GM18526 (cell line): ENCODE data around the gene LTBR.

Source experiments
- POLR2A ChIP-seq: IDR thresholded peaks from 3 replicates; pipeline ENCODE4 v1.6.1; 2011; ENCODE audit not compliant: insufficient read length; ENCODE audit errors: extremely low read depth

Gene LTBR

DNA sequence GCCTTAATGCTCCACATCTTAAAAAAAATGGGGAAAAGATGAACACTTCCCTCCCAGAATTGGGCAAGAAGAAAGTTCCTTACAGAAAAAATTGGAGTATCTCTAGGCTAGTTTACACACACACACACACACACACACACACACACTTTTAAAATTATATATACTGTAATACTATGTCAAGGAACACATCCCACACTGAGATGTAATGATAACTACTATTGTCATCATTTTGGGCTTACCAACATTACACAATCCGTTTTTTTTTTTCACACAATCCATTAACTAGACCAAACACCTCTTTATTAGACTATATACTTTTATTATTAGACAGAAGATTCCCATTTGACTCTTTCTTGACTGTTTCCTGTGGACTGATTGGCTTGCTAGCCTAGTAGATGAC lies 2.5 kb downstream of the LTBR start:
- no peak for TF ChIP-seq POLR2A

DNA sequence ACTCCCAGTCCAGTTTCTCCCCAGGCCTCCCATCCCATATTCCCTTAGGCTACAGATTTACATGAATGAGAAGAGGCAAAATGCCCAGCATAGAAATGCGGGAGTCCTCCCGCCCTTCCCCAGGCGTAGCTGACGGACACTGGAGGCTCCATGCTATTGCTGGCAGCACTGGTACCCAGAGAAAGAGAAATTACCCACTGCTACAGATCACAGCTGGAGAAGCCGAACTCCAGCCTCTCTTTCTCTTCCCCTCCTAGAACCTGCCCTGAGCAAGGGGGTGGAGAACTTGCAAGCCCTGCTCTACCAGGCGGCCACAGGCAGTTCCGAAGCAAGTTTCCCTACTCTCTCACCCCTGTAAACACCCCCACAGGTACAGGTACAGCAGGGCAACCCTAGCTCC lies 3.6 kb downstream of the LTBR start:
- TF ChIP-seq POLR2A, result no peak

DNA sequence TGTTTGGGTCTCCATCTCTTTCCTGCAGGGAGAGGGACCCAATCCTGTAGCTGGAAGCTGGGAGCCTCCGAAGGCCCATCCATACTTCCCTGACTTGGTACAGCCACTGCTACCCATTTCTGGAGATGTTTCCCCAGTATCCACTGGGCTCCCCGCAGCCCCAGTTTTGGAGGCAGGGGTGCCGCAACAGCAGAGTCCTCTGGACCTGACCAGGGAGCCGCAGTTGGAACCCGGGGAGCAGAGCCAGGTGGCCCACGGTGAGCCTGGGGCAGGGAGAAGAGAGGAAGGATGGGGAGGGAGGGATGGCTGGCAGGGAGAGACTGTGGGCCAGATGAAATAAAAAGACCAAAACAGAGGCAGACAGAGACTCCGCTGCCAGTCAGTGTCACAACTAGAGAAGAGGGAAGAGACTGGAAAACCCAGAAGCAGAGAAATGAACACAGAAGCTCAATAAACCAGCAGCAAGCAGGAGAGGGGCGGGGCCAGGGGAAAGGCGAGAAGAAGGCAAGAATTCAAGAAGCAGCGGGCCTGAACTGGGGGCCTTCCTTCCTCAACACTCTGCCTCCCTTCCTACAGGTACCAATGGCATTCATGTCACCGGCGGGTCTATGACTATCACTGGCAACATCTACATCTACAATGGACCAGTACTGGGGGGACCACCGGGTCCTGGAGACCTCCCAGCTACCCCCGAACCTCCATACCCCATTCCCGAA lies 6.3 kb downstream of the LTBR start:
- no peak for TF ChIP-seq POLR2A

DNA sequence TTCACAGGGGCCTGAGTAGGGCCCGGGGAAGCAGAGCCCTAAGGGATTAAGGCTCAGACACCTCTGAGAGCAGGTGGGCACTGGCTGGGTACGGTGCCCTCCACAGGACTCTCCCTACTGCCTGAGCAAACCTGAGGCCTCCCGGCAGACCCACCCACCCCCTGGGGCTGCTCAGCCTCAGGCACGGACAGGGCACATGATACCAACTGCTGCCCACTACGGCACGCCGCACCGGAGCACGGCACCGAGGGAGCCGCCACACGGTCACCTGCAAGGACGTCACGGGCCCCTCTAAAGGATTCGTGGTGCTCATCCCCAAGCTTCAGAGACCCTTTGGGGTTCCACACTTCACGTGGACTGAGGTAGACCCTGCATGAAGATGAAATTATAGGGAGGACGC lies 7.1 kb downstream of the LTBR start:
- TF ChIP-seq POLR2A, result no peak

DNA sequence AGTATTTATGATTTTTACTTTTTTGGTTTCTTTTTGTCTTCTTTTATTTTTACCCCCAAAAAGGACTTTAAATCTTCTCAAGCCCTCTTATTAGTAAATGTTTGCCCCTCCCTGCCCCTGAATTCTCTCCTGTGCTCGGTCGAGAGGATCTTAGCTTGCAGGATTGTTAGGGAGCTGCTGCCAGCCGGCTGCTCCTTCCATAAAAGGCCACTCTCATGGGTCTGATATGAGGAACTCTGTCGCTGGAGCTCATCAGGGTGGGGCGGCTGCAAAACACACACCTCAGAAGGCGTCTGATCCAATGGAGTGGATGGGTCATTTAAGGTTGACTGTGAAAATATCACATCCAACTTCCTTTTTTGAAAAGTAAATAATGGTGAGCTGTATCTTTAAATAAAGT lies 8.5 kb downstream of the LTBR start:
- no peak for TF ChIP-seq POLR2A

DNA sequence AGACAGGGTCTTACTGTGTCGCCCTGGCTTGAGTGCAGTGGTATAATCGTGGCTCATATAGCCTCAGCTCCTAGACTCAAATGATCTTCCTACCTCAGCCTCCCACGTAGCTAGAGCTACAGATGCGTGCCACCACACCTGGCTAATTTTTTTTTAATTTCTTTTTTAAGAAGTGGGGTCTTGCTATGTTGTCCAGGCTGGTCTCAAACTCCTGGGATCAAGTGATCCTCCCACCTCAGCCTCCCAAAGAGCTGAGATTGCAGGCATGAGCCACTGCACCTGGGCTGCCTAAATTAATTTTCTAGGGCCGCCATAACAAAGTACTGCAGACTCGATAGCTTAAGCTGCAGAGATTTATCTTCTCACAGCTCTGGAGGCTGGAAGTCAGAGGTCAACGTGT lies 9.1 kb downstream of the LTBR start:
- no peak for TF ChIP-seq POLR2A

DNA sequence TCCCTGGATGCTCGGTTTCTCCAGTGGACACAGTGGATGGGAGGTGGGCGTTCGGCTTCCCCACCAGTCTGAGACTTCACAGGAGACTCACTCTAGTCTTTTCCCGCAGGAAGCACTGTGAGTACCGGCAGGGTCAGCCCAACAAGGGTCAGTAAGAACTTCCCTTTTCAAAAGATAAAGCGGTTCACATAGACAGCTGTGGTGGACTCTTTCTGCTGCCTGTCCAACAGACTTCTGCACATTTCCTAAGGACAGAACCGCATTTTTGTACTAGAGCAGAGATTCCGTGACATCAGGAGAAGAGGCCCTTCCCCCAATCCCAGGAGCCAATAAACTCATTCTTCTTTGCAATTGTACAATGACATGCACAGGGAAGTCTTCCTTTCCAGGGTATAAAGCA lies 10.4 kb downstream of the LTBR start:
- TF ChIP-seq POLR2A, result no peak

DNA sequence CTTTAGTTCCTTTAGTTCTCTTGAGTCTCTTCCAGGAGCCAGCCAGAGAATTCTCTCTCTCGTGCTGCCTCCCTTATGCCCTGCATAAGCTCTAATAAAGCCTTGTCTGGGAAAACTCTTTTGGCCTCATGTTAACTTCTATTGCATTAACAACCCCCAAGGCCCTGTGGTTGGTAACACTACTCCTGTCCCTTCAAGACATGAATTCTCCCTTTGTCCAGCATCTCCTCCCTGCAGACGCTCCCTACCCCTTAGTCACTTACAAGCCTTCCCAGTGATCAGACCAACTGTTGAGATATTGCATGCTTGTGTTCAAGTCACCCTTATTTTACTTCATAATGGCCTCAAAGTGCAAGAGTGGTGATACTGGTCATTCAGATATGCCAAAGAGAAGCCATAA lies 12.1 kb downstream of the LTBR start:
- TF ChIP-seq POLR2A, result no peak

DNA sequence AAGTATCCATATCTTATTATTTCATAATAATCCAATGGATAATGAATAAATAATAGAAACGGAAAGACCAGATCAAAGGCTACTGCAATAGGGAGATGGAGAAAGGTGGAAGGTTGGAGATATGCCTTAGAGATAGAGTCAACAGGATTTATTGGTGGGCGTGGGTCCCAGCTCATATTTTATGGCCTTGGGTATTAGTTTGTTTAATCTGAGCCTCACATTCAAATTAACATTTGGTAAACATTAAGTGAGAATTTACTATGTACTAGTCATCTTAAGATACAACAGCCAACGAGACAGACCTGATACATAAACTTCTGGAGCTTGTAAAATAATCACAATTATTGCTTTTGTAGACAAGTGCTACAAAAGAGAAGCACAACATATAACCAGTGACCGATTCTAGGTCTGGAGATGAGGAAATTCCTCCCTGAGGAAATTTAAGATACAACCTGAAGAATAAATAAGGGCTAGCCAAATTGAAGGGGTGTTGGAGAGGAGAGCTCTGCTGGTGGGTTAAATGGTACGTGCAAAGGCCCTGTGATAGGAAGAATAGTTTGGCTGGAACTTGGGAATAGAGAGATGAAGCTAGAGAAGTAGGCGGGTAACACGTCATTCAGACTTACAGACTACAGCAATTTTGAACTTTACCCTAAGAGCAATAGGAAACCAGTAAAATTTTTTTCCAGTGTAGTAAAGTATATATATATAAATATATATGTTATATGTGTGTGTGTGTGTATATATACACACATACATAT lies 16.1 kb downstream of the LTBR start:
- TF ChIP-seq POLR2A, result no peak

DNA sequence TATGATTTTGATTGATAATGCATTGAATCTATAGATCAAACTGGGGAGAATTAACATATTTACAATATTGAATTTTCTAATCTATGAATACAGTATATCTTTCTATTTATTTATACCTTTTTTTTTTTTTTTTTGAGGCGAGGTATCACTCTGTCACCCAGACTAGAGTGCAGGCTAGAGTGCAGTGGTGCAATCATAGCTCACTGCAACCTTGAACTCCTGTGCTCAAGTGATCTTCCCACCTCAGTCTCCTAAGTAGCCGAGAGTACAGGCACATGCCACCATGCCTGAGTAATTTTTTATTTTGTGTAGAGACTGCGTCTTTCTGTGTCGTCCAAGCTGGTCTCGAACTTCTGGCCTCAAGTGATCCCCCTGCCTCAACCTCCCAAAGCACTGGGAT lies 20.4 kb downstream of the LTBR start:
- TF ChIP-seq POLR2A, result no peak

DNA sequence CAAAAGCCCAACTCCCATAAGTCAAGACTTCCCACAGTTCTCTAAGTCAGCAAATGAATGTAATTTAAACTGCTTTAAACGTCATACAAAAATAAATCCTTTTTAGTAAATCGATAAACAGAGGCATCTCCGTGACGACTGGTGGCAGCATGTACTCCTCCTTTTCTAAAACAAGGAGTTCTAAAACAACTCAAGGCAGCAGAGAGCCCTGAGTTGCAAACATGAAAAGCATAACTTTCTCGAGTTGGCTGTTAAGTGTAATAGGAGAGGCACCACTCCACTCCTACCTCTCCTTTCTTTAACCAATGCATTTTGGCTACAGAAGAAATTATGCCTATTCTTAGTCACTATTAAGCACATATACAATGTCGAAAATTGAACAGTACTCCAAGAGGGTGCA lies 22.0 kb downstream of the LTBR start:
- TF ChIP-seq POLR2A, result no peak

DNA sequence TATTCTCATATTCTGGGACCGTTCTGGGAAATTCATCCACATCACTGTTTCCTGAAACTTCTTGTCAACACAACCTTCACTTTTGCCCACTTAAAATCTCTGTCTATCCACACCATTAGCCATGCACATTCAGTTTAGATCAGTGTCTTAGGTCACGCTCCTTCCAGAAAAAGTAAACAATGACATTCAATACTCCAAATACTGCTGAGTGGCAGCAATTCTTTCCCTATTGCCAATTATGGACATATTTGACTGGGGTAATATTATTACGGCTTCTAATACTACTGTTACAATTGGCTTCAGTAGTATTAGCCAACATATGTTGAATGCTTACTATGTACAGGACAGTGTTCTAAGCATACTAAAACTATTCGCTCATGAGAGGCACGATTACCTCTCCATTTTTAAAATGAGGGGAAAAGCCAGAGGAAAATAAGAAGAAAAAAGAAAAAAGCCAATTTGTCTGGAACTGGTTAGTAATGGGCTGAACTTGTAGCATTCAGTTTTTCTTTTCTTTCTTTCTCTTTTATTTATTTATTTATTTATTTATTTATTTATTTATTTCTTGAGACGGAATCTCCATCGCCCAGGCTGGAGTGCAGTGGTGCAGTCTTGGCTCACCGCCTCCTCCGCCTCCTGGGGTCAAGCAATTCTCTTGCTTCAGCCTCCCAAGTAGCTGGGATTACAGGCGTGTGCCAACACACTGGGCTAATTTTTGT lies 23.4 kb downstream of the LTBR start:
- TF ChIP-seq POLR2A, result no peak

DNA sequence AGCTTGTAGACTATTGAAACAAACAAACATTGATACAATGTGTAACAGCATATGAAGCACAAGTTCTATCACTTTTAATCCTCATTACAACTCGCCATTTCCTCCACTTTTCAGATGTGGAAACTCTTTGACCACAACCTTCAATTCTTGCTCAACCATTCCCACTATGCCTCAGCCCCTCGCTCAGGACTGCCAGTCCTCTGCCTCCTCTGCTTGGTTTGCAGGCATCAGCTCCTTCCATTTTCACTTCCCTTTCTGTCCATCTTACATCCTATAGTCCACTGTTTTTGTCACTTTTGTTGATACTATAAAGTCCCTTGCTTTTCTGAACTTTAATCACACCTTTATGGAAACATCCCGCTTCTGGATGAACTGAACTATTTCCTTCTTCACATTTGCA lies 32.6 kb downstream of the LTBR start:
- TF ChIP-seq POLR2A, result no peak

DNA sequence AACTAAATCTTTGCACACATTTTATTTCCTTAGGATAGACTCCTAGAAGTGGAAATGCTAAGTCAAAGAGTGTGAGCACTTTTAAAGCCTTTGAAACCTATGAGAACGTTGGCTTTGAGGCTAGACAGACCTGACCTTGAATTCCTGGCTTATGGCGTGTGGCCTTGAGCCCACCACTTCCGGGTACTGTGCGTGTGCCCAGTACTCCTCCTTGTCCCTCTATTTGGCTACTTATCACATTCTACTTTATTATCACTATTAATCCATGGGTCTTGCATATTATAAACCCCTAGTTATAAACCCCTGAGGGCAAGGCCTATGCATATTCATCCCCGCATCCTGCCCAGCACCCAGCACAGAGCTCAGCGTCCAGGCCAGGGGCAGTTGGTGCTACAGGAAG lies 34.8 kb downstream of the LTBR start:
- TF ChIP-seq POLR2A, result no peak

DNA sequence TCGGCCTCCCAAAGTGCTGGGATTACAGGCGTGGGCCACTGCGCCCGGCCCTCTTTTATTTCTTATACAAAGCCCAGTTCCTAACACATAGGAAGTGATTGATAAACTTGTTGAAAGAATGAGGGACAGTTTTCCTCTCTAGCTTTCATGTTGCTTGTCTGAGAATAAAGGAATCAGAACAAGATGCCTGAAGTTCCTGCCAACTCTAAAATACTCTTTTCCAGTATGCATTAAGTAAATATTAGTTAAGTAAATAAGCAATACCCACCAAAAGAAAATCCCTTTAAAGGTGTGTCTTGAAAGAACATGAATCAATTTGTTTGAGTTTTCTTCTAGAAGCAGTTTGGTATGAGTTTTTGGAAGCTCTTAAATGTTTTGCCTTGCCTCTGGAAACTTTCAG lies 36.4 kb downstream of the LTBR start:
- TF ChIP-seq POLR2A, result no peak
